Spleen (tissue), 7 donors: Measurements from ENCODE around the gene TMEM214.

Source experiments
- POLR2A ChIP-seq, 3 donors: fragments of 450-650 bp; IDR thresholded peaks; one replicate each; pipeline ENCODE4 v1.5.1; 2017; ENCODE audit warnings: antibody characterized with exemption in 3 of 3, mild to moderate bottlenecking in 1 of 3
- TF ChIP-seq, protein P1 (sequence below), 11 experiments: fragments of 200-600 bp in 7 of 11; fragments of 450-650 bp in 4 of 11; sonication (generic) in 4 of 11; IDR thresholded peaks in 8 of 11; conservative IDR thresholded peaks in 3 of 11; 1 replicate in 7 of 11; 2 replicates in 4 of 11; pipeline versions ENCODE4 v1.4.0 to v1.8.0; 2016 to 2021; ENCODE audit warnings: antibody characterized with exemption in 11 of 11, inconsistent platforms in 4 of 11, mild to moderate bottlenecking in 1 of 11
- donor health status: DM: no; HTN: no; CAD: no; lungs with moderate emphysema.
- donor health status: DM: no; HTN: no; CAD: no.
- donor health status: DM: no; HTN: no; CAD: no.

- TF ChIP-seq, protein P1, sequence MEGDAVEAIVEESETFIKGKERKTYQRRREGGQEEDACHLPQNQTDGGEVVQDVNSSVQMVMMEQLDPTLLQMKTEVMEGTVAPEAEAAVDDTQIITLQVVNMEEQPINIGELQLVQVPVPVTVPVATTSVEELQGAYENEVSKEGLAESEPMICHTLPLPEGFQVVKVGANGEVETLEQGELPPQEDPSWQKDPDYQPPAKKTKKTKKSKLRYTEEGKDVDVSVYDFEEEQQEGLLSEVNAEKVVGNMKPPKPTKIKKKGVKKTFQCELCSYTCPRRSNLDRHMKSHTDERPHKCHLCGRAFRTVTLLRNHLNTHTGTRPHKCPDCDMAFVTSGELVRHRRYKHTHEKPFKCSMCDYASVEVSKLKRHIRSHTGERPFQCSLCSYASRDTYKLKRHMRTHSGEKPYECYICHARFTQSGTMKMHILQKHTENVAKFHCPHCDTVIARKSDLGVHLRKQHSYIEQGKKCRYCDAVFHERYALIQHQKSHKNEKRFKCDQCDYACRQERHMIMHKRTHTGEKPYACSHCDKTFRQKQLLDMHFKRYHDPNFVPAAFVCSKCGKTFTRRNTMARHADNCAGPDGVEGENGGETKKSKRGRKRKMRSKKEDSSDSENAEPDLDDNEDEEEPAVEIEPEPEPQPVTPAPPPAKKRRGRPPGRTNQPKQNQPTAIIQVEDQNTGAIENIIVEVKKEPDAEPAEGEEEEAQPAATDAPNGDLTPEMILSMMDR (IDR thresholded peaks at IDR 0.05 in 8 of 11, conservative IDR thresholded peaks at IDR 0.05 in 3 of 11), result no peak
- no peak for TF ChIP-seq POLR2A (IDR thresholded peaks at IDR 0.05)
These were observed 11.3 kb upstream of the TMEM214 start for GRCh38 chr2:27021253-27022049.
